MCF 10A (cell line): ENCODE measurements around the gene ZNF221. TPM values are rescaled to one million over a fixed set of nuclear protein-coding genes. Genes with fewer than 3 reads are reported as not detected.

ENCODE experiments used
- BruUV-seq: library from RNA; stranded (reverse); fragments of 400-500 nt; replicated peaks from 2 replicates; lab custom pipeline; 2021; lab: Mats Ljungman, UMichigan
- CTCF ChIA-PET: fragments of 300-600 bp; sonication (Branson Sonifier 250); formaldehyde crosslinking; extraction: SDS; loops from one replicate; lab custom pipeline; 2021; ENCODE audit warnings: antibody characterized with exemption, inconsistent platforms; lab: Yijun Ruan, JAX
- POLR2A ChIA-PET: fragments of 300-600, 350-650 bp; sonication (Branson Sonifier 250); formaldehyde crosslinking; extraction: SDS; loops from one replicate; lab custom pipeline; 2020; ENCODE audit warnings: antibody characterized with exemption, inconsistent platforms; lab: Yijun Ruan, JAX
- DNase-seq: peaks from one replicate; pipeline ENCODE4 v3.0.0-alpha.2; 2018; ENCODE audit not compliant: unreplicated experiment
- H3K27ac Mint-ChIP-seq: one replicate; pipeline ENCODE4 v1.8.0; 2022; ENCODE audit warnings: mild to moderate bottlenecking, low read depth, mixed read lengths; ENCODE audit not compliant: unreplicated experiment
- H3K27me3 Mint-ChIP-seq: one replicate; pipeline ENCODE4 v1.8.0; 2022; ENCODE audit warnings: mixed read lengths; ENCODE audit not compliant: insufficient read depth, unreplicated experiment
- H3K36me3 Mint-ChIP-seq: one replicate; pipeline ENCODE4 v1.8.0; 2022; ENCODE audit warnings: mild to moderate bottlenecking, moderate library complexity, mixed read lengths; ENCODE audit not compliant: insufficient read depth, unreplicated experiment
- H3K4me1 Mint-ChIP-seq: one replicate; pipeline ENCODE4 v1.8.0; 2022; ENCODE audit warnings: mixed read lengths; ENCODE audit not compliant: insufficient read depth, unreplicated experiment
- H3K4me3 Mint-ChIP-seq: one replicate; pipeline ENCODE4 v1.8.0; 2022; ENCODE audit warnings: mild to moderate bottlenecking, moderate library complexity, mixed read lengths; ENCODE audit not compliant: unreplicated experiment
- H3K9me3 Mint-ChIP-seq: one replicate; pipeline ENCODE4 v1.8.0; 2022; ENCODE audit warnings: mixed read lengths; ENCODE audit not compliant: unreplicated experiment
- intact Hi-C: fragments of 100-400 bp; cut with micrococcal nuclease; formaldehyde crosslinking; loops from 2 replicates; pipeline ENCODE4 v1.14.1; 2022
- total RNA-seq: library from RNA; stranded (reverse); gene quantifications from 2 replicates; pipeline ENCODE4 v1.2.3, GENCODE V29; 2022
- TF ChIP-seq, protein P1 (sequence below): fragments of 200-600 bp; IDR thresholded peaks from one replicate; pipeline ENCODE4 v1.8.0; 2022; ENCODE audit warnings: antibody characterized with exemption, mild to moderate bottlenecking; ENCODE audit not compliant: unreplicated experiment

Gene ZNF221
- total RNA-seq, 1 experiment from 2014 or later = 1.2 TPM

DNA sequence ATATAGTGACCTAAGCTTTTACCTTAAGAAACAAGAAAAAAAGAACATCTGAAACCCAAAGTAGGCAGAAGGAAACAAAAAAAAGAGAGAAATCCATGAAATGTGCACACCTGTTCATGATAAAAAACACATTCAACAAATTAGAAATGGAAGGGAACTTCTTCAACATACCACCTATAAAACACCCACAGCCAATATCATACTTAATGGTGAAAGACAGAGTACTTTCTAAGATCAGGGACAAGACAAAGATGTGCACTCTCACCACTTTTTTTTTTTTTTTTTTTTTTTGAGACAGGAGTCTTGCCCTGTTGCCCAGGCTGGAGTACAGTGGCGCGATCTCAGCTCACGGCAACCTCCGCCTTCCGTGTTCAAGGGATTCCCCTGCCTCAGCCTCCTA is 45.1 kb upstream of the ZNF221 start:
- Mint-ChIP-seq H3K9me3 (peaks cover 49% of the 10 kb centered on the region), H3K4me1 (no peaks in the 10 kb centered on the region), H3K4me3 (no peak overlapping the region), H3K36me3 (peaks cover 6% of the 10 kb centered on the region), H3K27ac (no peak overlapping the region), H3K27me3 (no peaks in the 10 kb centered on the region)
- CTCF ChIA-PET = interaction anchor here (0.6 kb wide), 1 partner anchor 623 kb away, joined by 4 read pairs; no protein-coding TSS in a partner anchor
- no TSS peak for BruUV-seq
- intact Hi-C loops = no loop called here
- no peak for DNase-seq
- POLR2A ChIA-PET = no interaction called here
- TF ChIP-seq, protein P1, sequence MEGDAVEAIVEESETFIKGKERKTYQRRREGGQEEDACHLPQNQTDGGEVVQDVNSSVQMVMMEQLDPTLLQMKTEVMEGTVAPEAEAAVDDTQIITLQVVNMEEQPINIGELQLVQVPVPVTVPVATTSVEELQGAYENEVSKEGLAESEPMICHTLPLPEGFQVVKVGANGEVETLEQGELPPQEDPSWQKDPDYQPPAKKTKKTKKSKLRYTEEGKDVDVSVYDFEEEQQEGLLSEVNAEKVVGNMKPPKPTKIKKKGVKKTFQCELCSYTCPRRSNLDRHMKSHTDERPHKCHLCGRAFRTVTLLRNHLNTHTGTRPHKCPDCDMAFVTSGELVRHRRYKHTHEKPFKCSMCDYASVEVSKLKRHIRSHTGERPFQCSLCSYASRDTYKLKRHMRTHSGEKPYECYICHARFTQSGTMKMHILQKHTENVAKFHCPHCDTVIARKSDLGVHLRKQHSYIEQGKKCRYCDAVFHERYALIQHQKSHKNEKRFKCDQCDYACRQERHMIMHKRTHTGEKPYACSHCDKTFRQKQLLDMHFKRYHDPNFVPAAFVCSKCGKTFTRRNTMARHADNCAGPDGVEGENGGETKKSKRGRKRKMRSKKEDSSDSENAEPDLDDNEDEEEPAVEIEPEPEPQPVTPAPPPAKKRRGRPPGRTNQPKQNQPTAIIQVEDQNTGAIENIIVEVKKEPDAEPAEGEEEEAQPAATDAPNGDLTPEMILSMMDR = no peak

DNA sequence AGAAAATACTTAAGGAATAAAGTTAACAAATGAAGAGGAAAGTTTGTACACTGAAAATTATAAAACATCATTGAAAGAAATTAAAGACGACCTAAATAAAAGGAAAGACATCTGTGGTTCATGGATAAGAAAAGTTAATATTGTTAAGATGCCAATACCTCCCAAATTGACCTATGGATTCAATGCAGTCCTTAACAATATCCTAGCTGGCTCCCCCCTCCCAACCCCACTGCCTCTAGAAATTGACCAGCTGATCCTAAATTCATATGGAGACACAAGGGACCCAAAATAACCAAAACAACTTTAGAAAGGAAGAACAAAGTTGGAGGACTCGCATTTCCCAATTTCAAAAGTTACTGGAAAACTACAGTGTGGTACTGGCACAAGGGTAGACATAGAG is 44.3 kb upstream of the ZNF221 start:
- DNase-seq = no peak
- ChIA-PET POLR2A (no interaction called here), CTCF (no interaction called here)
- Mint-ChIP-seq H3K36me3 (peaks cover 6% of the 10 kb centered on the region), H3K27ac (no peak overlapping the region), H3K4me3 (no peak overlapping the region), H3K9me3 (peaks cover 49% of the 10 kb centered on the region), H3K4me1 (no peaks in the 10 kb centered on the region), H3K27me3 (no peaks in the 10 kb centered on the region)
- BruUV-seq = no TSS peak
- TF ChIP-seq, protein P1 = no peak
- intact Hi-C loops = no loop called here

DNA sequence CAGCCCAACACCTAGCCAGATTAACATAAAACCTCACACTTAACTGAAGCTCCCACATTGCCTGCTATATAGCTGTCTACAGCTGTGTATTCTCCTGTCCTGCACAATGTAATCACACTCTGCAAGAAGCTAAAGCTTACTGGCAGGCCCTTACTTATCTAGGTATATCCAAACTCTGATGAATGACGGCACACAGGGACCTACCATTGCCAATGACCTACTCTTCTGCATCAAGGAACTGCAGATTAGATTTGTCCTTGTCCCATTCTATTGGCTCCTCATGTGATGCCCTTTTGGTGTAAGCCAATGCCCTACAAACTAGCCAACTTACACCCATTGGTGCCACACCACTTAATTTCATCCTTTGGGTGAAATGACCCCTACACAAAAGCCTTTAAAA is 42.4 kb upstream of the ZNF221 start:
- peaks cover 50% of the 10 kb centered on the region for H3K9me3 Mint-ChIP-seq
- BruUV-seq = no TSS peak
- TF ChIP-seq, protein P1 = no peak
- H3K27ac Mint-ChIP-seq = no peak overlapping the region
- peaks cover 9% of the 10 kb centered on the region for H3K36me3 Mint-ChIP-seq
- CTCF ChIA-PET = no interaction called here
- H3K4me1 Mint-ChIP-seq = no peaks in the 10 kb centered on the region
- POLR2A ChIA-PET = interaction anchor here (1.0 kb wide), 1 partner anchor 82 kb away, joined by 3 read pairs; the partner anchor contains the start of gene ZNF283
- intact Hi-C loops = no loop called here
- DNase-seq = no peak
- H3K4me3 Mint-ChIP-seq = no peak overlapping the region
- no peaks in the 10 kb centered on the region for H3K27me3 Mint-ChIP-seq

DNA sequence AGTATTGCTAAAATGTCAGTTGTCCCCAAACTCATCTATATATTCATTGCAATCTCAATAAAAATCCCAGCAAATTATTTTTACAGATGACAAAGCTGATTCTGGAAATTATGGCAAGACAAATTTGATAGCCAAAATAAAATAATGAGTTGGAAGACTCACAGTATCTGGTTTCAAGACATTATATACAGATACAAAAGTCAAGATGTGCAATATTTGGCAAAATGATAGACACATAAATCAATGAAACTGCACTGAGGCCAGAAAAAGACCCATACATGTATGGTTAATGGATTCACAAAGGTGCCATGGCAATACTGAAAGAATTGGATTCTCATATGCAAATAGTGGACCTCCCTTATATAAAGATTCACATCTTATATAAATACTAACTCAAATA is 40.1 kb upstream of the ZNF221 start:
- CTCF ChIA-PET = no interaction called here
- BruUV-seq = no TSS peak
- Mint-ChIP-seq H3K4me1 (no peaks in the 10 kb centered on the region), H3K27ac (no peak overlapping the region), H3K27me3 (no peaks in the 10 kb centered on the region), H3K9me3 (peaks cover 46% of the 10 kb centered on the region), H3K4me3 (no peak overlapping the region), H3K36me3 (peaks cover 26% of the 10 kb centered on the region)
- POLR2A ChIA-PET = no interaction called here
- TF ChIP-seq, protein P1 = no peak
- no peak for DNase-seq
- intact Hi-C loops = no loop called here
